GM19455 (cell line): ENCODE results near the gene PIGV.

Experiments
- ATAC-seq: cut with Tn5 transposase; IDR thresholded peaks from one replicate; pipeline ENCODE4 v1.9.1; 2021; ENCODE audit not compliant: unreplicated experiment

Gene PIGV

DNA sequence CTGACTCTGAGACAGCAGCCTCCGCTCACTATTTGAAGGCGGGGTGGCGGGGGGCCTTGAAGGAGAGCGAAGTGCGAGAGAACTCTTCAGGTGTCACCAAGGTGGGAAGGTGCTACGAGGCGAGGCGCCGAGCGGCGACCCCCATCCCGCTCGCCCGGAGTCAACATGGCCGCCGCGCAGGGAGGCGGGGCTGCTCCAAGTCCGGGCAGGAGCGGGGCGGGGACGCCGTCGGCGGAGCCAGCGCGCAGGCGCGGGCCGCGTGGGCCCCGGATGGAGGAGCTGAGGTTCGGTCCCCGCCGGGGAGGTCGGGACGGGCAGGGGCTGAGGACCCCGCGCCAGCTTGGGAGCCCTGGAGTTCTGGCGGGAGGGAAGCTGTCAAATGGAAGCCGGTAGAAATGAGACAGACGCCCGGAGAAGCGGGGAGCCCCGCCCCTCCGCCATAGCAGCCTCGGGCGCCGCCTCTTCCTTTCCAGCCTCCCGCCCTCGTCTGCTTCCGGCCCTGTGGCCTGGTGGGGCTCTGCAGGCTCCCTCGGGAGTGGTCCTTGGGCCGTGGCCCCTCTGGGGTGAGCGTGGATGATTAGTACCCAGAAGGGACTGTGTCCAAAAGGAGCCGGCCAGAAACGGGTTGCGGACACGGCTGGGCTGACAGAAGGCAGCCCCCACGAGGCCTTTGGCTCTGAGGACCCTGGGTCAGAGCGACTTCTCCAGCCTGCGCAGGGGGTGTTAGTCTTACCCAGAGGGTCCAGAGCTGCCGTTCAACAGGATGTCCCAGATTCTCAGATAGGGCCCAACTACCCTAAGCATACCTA lies at the start of gene PIGV:
Gene PIGV (plus strand): TSS at position 245 of the 809 bp plus-strand sequence. CDS start 2,866 bp downstream, outside the sequence.
- peak; percentile 66 for ATAC-seq

DNA sequence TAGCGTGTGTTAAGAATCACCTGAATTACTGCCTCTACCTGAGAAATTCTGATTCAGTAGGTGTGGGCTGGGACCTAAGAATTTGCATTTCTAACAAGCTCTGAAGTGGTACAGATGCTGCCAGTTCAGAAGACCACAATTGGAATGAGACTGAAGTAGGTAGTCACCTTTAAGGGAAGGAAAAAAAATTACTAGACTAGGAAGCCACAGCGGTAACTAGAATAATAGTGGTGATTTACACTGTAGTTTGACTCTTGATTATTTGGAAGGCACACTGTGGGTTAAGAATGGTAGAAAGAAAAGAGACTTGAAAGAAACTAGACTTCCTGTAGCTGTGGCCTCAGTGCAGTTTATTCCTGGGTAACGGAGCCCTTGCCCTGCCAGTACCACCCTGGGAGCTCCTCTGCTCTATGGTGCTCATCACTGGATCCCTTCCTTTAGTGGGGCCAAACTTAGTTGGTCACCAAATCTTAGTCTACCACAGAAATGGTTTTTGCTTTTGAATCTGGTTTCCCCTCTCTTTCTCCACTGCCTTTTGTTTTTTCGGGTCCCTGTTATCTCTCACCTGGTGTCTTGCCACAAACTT lies 48.3 kb upstream of the PIGV start:
- ATAC-seq: no peak

DNA sequence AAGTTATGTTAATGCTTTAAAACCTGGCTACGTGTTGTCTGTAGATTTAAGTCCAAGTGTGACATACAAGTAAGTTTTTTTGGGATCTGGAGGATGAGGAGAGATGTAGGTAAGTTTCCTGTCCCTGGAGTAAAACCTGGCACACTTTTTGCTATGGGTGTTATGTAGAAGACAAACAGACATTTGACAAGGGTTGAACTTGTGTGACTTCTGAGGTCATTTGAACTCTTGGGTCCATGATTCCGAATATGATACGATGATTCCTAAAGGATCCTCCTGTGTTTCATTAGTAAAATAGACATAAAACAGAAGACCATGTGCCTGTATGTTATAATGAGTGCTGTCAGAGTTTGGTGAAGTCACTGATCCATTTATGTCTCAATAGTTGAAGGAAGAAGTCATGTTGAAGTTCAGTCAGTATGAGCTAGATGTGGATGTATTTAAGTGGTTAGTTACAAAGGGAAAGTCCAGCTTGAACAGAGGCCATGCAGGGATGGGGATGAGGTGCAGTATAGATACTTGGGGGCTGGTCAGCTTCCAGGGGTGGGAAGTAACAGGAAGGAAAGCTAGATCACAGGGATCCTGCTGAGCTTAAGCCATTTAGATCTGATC lies 47.6 kb upstream of the PIGV start:
- ATAC-seq: no peak

DNA sequence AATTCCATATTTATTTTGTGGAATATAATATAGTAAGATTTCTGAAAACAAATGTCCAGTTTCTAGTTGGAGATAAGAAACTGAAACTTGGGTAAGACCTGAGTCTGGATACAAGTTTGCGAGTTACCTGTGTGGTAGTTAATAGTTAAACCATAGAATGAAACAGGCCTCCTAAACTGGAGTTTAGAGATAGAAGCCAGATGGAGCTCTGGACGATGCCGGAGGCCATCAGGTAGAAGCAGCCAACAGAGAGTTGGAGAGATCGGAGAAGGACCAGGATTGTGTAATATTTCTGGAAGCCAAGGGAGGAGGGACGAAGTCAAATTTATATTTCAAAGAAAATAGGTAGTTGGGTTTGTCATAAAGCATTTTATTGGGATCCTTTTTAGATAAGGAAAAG lies 46.8 kb upstream of the PIGV start:
- no peak for ATAC-seq

DNA sequence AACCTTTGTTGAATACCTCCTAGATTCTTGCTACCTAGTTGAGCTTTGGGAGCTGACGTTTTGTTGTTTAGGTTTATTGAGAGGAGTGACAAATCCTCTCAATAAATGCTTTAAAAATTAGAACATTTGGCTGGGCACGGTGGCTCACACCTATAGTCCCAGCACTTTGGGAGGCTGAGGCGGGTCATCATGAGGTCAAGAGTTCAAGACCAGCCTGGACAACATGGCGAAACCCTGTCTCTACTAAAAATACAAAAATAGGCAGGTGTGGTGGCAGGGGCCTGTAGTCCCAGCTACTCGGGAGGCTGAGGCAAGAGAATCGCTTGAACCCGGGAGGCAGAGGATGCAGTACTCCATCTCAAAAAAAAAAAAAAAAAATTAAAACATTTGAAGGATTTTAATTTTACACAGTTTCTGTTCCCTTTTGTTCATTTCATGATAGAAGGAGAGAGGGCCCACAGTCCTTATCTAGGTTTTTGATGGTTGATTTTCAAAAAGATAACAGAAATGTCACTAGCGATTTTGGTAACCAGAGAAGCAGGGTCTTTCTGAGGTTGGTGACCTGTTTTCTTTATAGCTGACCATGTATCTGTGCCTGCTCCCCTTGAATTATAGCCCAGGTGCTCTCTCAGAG lies 44.2 kb upstream of the PIGV start:
- ATAC-seq: peak; percentile 4

DNA sequence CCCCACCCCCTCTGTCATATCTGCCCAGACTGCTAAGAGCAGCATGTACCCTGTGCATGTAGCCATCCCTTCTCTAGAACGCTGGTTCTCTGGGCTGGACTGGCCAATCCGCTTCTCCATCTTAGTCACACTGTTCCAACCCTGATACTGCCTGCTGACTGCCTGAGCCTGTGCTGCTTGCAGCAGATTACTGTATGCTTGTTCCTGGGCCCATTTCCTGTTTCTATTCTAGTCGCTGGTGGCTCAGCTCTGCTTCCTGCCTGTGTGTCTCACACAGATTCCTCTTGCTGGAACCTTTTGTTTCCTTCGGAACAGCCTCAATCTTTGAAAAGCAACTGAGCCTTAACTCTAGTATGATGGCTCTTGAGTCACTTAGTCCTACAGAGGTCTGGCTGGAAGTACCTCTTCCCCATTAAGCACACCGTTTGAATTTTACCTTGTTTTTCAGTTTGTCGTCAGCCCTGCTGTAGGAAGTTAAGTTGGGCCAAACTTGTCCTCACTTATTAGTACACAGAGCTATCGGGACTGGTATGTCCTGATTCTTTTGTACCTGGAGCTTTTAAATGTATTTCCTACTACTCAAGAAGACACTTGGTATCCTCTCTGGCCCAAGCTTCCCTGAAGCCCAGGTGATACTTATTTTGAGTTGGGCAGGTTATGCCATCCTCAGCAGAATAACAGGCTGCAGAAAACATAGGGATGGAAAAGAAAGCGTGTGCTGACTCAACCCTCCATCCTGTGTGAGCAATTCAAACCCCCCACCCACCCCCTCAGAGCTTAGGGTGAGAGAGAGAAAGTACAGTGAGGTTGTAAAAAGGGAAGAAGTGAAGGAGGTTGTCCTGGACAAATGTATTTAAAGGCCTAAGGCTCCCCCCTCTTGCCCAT lies 43.4 kb upstream of the PIGV start:
- peak; percentile 98 for ATAC-seq

DNA sequence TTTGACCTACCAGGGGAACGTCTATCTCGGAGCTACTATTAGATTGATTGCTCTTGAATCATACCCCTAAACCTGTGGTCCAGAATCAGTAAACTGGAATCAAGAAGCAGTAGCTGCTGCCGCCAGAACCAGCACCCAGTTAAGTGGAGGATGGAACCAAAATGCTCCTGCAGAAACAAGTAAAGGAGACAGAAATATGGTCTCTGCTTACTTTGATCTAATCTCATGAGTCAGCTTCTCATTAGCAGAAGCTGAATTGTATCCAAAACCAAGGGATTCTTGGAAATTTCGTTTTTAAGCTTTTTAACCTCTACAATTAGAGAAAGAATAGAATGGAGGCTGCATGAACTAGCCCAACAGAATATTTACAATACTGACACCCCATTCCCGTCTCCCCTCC lies 42.6 kb upstream of the PIGV start:
- ATAC-seq: no peak

DNA sequence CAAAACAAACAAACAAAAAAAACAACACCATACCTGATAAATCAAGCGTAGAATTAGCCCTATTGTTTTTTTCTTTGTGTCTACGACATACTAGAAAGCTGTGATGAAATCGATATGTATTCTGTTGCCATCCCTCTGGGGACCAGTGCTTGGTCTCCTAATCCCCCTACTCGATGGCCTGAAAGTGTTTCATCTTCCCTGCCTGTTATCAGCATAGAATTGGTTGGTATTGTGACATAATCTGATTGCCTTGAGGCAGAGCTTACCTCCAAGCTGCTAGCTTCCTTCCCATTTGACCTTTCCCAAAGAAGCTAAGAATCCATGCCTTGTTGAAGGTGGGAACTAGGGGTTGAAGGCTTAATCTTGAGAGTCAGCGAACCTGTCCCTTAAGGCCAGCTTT lies 40.7 kb upstream of the PIGV start:
- no peak for ATAC-seq

DNA sequence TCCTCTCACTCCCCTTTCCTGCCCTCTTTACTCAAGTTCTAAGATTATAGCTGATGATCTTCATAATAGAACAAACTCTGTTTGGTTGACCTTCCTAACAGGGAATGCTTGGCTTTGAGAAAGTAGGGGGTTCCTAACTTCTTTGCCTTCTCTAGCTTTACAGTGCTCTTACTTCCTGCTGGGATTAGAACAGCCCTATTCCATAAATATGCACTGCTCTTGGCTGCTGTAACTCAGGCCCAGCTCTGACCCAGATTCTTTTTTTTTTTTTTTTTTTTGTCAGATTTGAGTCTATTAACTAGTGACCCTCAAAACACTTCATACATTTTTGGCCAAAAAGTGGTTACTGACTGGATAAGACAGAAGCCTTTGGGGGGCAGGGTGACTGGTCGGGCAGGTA lies 39.4 kb upstream of the PIGV start:
- no peak for ATAC-seq

DNA sequence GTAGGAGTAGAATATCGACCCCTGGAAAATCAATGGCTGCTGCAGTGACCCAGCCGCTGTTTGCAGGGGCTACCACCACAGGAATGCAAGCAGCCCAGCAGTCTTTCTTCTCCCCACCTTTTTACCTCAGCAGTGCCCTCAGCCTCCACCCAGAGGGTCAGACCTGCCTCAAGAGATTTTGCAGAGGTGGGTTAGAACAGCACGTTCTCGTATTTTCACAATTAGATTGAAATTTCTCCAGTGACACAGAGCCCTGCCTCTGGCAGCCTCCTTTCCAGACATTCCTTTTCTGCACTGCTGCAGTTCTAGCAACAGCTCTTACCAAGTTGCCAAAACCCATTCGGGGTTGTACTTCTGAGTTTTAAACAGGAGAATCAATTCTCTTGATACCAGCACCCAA lies 38.3 kb upstream of the PIGV start:
- no peak for ATAC-seq

DNA sequence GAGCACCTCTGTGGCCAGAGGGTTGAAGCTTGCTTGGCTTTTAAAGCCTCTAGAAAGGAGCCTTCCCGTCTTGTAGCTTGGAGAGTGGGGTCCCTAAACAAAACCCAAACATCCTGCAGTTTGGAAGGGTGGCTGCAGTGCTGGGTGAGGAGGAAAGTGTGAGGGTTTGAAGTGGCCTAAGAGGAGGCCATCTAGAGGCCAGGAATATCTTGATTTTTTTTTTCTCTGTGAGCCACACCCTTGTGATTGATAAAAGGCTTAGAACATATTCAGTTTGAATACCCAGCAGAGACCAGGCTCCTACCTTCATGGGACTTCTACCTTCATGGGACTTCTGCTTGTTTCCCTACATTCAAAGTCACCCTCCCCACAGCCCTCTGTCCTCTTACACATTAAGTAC lies 37.3 kb upstream of the PIGV start:
- no peak for ATAC-seq

DNA sequence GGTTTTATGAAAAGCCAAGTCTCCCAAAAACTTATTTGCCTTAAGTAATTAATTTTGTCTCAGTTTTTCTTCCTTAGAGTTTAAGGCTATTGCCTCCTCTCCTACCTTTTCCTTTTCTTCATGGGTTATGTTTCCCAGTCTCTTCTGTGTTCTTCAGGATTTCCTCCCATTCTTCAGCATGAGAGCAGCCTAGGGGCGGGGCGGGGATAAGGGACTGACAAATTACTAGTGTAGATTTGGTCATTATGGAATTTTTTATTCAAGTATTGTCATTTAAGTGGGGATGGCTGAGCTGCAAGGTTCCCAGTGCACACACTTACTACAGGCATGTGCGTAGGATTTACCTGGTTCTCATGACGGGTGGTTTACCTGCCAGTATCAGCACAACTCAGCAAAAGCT lies 35.2 kb upstream of the PIGV start:
- ATAC-seq: no peak

DNA sequence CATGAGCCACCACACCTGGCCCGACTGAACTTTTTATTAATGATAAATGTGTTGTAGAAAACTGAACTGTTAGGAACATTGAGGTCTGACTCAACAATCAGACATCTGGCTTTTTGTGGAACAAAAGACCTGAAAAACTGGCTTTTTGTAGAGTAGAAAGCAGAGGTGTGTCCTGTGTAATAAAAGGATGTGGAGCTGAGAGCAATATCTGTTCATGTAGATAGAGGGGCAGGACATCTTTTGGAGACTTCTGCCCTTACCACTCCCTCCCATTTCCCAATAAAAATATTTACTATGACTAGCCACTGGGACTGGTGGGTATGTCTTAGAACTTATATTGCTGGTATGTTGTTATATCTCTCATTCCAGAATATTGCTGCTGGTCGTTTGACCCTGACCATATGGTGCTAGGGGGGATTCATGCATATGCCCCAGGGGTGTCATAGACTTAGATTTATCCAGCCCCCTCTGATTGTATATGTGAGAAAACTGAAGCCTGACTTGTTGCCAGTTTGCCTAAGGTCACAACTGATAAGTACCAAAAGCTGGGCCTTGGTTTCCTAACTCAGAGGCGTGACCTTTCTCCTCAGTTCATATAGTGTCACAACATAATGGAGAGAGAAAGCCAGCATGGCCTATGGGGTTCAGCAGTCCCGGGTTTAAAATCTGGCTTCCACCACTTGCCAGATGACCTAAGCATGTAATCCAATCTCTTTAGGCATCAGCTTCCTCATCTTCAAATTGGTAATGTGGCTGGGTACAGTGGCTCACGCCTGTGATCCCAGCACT lies 33.5 kb upstream of the PIGV start:
- no peak for ATAC-seq

DNA sequence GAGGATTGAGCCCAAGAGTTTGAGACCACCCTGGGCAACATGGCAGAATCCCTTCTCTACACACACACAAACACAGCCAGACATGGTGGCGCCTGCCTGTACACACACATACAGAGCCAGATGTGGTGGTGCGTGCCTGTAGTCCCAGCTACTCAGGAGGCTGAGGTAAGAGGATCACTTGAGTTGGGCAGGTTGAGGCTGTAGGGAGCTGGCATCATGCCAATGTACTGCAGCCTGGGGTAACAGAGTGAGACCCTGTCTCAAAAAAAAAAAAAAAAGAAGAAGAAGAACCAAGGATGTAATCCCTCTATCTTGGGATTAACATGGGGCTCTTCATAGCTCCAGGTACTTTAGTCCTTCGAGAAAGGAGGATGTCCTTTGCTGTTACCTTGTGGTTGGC lies 29.4 kb upstream of the PIGV start:
- ATAC-seq: no peak

DNA sequence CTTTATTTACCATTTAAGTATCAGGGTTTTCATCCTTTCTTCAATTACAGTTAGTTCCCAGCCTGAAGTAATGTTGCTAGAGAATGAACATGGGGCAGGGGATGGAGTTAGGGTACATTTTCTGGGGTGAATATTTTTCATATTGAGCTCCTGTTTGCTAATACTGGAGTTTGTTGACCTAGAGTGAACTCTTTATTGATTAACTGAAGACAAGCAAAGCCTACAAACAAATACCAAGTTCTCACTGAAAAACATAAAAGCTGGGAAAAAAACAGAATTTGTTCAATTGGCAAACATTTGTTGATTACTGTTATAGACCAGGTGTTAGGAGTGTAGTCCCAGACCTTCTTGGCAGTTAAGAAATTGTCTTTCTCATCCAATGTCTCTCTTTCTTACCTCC lies 28.2 kb upstream of the PIGV start:
- no peak for ATAC-seq

DNA sequence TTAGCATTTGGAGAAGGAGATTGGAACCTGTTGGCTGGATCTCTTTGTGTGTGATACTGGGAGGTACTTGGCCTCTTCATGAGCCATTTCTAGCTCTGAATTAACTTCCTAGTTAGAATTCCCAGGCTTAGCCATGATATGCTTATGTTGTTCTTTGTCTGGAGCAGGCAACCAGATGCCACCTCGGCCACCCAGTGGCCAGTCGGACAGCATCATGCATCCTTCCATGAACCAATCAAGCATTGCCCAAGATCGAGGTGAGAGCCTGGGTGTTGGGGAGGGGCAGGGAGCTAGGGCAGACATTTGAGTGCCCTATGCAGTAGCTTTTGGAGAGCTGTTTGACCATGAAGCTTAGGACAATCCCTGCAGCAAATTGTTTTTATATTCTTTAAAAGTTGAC lies 26.5 kb upstream of the PIGV start:
- ATAC-seq: no peak

DNA sequence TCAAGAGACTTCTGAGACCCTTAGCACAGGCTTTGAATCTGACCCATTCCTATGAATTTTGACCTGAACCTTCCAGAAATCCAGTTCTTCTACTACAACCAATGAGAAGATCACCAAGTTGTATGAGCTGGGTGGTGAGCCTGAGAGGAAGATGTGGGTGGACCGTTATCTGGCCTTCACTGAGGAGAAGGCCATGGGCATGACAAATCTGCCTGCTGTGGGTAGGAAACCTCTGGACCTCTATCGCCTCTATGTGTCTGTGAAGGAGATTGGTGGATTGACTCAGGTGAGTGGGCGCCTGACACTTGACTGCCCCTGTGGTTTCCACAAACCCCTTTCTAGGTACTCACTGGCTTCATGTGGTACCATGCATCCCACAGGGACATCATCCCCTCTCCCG lies 20.0 kb upstream of the PIGV start:
- no peak for ATAC-seq

DNA sequence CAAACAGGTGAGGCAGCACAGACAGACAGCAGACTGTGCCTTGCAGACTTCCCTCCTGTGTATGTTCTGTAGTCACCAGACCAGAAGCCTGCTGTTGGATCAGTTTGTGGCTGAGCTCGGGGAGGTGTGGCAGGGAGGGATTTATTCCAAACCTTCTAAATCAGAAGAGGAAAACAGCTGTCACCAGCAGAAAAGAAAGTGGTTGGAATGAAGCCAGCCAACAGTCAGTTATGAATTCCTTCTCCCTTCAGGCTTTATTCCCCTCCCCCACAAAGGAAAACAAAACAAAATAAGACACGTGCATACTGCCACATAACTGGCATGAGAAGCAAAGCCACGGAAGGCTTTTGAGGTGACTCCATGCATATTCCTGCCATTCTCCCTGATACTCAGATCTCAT lies 19.0 kb upstream of the PIGV start:
- ATAC-seq: no peak

DNA sequence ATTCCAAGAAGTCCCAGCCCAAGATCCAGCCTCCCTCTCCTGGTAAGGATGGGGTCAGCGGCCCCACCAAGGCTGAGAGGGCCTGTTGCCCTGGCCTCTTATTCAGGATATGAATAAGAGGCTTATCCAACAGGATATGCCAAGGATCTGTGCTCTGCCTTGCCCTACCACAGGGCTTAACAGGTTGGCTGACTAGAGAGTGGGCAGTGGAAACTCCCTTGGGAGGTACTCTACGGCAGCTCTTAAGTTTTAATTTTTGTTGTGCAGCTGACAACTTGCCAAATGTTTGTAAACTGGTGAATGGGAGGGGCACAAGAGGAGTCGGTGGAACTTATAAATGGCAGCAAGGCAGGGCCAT lies 16.5 kb upstream of the PIGV start:
- ATAC-seq: no peak

DNA sequence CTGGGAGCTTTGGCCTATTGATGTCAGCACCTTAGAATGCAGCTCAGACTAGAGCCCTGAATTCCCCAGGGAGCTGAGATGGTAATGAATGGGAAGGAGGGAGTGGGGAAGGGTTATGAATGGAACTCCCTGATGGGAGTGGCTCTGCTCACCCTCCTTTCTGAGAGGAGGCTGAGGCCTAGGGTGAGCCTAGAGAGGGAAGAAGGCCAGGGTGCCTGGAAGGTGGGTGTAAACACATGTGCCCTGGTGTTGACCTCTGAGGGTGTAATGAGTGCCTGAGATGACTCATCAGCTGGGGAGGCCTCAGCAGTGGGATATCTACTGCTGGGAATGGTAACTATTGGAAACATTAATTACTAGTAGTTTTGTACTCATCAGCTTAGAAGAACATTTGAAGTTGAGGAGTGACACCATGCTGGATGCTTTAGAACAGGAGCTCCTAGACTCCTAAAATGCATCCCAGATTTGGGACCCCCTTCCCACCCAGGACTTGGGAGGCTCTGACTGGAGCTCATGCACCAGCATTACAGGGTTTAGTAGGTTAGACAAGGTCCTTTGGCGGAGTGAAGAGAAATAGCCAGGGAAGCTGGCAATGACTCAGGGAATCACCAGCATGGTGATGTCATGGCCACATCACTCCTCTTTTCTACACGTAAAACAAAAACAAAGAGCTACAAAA lies 16.0 kb upstream of the PIGV start:
- ATAC-seq: no peak
